HG03045 (cell line): ENCODE measurements around the gene MAGEC2.

Experiments
- ATAC-seq: cut with Tn5 transposase; IDR thresholded peaks from one replicate; pipeline ENCODE4 v1.9.1; 2021; ENCODE audit warnings: mild to moderate bottlenecking, moderate library complexity; ENCODE audit not compliant: unreplicated experiment

The MAGEC2 gene, protein sequence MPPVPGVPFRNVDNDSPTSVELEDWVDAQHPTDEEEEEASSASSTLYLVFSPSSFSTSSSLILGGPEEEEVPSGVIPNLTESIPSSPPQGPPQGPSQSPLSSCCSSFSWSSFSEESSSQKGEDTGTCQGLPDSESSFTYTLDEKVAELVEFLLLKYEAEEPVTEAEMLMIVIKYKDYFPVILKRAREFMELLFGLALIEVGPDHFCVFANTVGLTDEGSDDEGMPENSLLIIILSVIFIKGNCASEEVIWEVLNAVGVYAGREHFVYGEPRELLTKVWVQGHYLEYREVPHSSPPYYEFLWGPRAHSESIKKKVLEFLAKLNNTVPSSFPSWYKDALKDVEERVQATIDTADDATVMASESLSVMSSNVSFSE

GRCh38 chrX:142204522-142205433 is at the start of gene MAGEC2:
TSS of gene MAGEC2 (minus strand) at chrX:142205290. CDS start at chrX:142203987, 1,303 bp downstream.
- no peak for ATAC-seq

- no peak for ATAC-seq
Observed at GRCh38 chrX:142251680-142252079, 46.6 kb upstream of the MAGEC2 start.

- ATAC-seq = no peak
Observed at GRCh38 chrX:142251202-142251601, 46.1 kb upstream of the MAGEC2 start.

GRCh38 chrX:142250502-142250901 is 45.4 kb upstream of the MAGEC2 start:
- ATAC-seq = no peak

DNA sequence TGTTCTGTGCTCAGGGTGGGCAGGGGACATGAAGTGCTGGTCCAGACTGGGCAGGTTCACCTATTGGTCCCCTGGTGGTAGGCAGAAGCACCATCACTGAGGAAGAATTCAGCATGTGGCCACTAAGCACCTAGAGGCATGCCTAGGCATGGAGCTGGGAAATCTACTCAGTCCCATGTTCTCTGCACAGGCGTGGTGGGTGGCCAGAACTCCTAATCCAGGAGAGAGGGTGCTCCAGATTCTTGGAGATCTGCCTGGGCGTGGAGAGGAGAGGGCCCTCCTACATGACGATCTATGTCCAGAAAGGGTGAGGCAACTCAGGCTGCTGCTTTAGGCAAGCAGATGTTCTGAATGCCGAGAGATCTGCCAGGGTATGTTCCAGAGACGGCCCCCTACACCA is 44.6 kb upstream of the MAGEC2 start:
- ATAC-seq = no peak

GRCh38 chrX:142244568-142244967 is 39.5 kb upstream of the MAGEC2 start:
- no peak for ATAC-seq

DNA sequence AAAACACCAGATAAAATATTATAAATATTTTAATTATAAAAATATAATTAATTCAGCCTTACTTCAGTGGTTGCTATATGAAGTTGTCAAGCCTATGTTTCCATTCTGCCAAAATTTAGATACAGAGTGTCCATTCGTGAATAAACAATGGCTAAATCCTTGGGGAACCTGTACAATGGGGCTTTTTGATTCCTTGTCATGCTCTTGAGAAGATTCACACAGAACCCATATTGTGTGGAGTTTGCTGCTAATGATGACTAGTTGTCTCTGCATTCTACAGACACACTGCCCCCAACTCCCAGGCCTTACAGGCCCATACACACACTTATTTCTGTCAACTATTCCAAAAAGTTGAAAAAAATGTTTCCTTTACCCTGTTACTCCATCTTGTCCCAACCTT is 33.4 kb upstream of the MAGEC2 start:
- ATAC-seq = no peak

DNA sequence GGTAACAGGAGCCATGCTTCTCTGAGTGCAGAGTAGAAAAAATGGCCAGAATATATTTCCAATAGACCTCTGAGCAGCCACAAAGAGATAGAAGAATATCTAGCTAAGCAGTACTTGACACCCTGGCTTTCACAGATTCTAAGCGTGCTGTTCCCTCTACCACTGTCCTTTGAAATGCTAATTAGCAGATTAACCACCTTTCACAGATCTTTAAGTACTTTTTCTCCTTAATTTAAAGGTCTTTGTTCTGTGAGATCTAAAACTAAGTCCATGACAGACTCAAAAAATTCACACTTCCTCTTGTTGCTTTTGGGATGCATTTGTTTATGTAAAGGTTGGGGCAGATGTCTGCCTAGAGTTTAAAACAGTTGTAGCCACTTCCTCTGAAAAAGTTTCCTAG is 28.3 kb upstream of the MAGEC2 start:
- ATAC-seq = no peak

- no peak for ATAC-seq
Observed at GRCh38 chrX:142214081-142214480, 9.0 kb upstream of the MAGEC2 start.

GRCh38 chrX:142201113-142201512 is 4.0 kb downstream of the MAGEC2 start:
- no peak for ATAC-seq

DNA sequence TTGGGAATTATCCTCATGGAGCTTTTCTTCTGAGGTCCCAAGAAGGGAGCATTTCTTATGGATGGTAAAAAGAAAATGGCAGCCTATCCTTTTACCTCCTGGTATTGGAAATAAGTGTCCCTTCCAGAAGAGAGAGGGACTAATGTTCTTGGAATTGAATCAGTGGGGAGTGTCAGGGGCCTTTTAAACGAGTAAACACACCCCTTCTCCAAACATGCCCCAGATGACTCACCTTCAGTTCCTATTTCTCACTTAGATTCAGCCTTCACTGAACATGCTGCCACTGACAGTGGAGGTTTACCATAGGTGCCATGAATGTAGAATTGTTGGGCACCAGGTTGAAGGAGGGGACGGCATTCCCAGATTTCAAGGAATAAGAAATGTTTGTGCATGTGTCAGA is 19.0 kb downstream of the MAGEC2 start:
- no peak for ATAC-seq

GRCh38 chrX:142184756-142185602 is 20.1 kb downstream of the MAGEC2 start:
- ATAC-seq = no peak

DNA sequence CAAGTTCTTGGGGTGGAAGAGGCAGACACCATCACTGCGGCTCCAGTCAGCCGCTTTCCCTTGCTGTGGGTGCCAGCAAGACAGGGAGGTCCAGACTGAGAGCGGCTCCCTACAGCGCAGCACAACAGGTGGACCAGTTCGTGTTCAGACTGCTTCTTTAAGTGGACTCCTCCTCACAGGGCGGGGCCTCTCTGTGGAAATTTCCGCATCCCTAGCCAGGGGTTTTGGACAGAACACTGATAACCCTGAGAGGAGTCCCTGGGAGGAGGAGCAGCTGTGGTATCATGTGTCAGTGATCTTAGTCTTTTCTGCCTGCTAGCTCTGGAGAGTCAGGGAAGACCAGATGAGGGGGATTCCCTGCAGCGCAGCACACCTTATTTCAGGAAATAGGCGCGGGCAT is 48.5 kb downstream of the MAGEC2 start:
- ATAC-seq = no peak
